CD4-positive, alpha-beta T cell treated with Interleukin-12 subunit alpha and Interleukin-12 subunit beta, for 1 hour (primary cell): Measurements from ENCODE around the gene ANKFY1.
"Not testable (repeated sequence)": the region's sequence is repeated elsewhere in the genome, so short reads cannot be mapped to it uniquely, and the experiment has no call there.

Source experiments
- DNase-seq: peaks from one replicate; pipeline ENCODE4 v3.0.0-alpha.2; 2020

ANKFY1 gene

DNA sequence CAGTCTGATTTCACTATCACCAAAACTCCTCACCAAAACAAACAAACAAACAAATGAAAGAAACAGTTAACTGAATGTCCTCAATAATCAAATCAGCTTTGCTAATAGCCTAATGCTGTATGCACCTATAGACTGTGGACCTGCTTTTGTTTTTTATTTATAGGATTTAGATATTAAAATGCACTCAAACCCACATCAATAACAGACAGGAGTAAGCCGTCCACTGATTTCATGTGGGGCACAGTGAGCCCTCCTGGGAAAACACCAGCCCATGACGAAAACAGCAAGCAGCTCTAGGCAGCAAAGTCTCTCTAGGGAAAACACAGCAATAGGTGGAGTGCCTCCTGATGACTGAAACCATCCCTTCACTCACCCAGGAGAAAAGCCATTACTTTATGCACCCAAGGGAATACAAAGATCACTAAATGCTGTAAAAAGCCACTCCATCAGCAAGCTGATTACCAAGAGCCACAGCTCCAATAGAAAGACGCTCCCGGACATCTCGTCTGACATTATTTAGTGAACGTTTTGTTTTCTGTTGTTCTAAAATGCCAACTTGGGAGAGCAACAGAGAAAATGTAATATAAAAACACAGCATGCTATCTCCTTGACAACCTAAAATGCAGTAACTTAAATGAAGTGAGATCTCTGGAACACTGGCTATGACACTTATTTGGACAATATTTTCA lies 47.8 kb downstream of the ANKFY1 start:
- DNase-seq = no peak

GRCh38 chr17:4214157-4214556 lies 49.6 kb downstream of the ANKFY1 start:
- no peak for DNase-seq

GRCh38 chr17:4209611-4210010 lies 54.2 kb downstream of the ANKFY1 start:
- DNase-seq = no peak

- DNase-seq = no peak
Observed at GRCh38 chr17:4208238-4208637, 55.5 kb downstream of the ANKFY1 start.

DNA sequence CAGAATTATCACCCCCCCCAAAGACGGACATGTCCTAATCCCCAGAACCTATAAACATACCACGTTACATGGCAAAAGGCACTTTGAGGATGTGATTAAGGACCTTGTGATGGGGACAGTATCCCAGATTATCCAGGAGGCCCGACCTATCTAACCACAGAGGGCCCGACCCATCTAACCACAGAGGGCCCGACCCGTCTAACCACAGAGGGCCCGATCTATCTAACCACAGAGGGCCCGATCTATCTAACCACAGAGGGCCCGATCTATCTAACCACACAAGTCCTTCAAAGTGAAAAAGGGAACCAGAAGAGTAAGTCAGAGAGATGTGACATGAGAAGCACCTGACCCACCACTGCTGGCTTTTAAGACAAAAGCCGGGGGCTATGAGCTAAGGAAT lies 56.8 kb downstream of the ANKFY1 start:
- DNase-seq = peak; percentile 12

DNA sequence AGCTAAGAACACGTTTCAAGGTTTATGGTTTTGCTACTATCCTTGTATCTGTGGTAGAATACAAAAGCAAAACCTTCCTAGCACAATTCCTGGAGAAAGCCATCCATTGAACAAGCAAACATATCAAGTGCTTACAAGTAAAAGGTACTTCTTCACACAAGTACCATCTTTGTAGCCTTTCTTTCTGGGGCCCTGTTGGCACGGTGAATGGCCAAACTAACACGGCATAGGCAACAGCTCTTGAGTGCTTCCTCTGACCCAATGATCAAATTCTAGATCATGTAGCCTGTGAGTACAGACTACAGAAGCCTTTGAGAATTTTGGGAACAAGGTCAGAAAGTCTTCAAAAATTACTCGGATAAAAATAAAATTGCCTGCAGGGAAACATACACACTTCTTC lies 57.9 kb downstream of the ANKFY1 start:
- DNase-seq = no peak

GRCh38 chr17:4204710-4205173 lies 59.0 kb downstream of the ANKFY1 start:
- no peak for DNase-seq

- no peak for DNase-seq
Observed at GRCh38 chr17:4204190-4204589, 59.6 kb downstream of the ANKFY1 start.

- DNase-seq = no peak
Observed at GRCh38 chr17:4201226-4201625, 62.6 kb downstream of the ANKFY1 start.

DNA sequence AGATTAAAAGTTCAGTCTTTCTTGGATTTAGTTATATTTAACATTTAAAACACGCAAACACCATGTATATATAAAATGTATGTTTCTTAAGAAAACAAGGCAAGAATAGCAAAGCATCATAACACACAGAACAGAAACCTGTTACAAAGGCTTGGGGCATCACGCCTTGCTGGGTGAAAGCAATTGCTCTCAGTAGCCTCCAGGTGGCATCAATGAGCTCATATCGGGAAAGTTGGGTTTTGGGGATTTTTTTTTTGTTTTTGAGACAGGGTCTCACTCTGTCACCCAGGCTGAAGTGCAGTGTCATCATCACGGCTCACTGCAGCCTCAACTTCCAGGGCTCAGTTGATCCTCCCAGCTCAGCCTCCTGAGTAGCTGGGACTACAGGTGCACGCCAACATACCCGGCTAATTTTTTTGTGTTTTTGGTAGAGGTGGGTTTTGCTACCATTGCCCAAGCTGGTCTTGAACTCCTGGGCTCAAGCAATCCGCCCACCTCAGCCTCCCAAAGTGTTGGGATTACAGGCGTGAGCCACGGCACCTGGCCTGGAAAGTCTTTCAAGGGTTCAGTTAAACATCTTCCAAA lies 63.9 kb downstream of the ANKFY1 start:
- peak; percentile 56 for DNase-seq

- no peak for DNase-seq
Observed at GRCh38 chr17:4198995-4199394, 64.8 kb downstream of the ANKFY1 start.

DNA sequence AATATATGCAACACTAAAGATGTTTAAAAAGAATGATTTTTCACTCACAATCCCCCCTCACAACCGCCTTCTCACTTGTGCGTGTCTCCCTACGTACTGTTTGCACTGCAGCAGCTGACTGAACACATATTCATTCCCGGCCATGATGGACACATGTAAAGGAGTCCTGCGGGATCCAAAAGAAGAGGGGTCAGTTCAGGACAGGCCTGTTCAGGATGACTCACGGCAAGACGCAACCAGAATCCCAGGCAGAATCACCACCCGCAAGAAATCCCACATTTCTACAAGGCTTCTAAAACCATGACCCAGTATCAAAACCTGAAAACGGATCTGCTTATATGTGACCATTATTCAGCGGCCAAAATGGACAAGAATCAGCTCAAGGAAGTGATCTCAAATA lies 68.5 kb downstream of the ANKFY1 start:
- no peak for DNase-seq

DNA sequence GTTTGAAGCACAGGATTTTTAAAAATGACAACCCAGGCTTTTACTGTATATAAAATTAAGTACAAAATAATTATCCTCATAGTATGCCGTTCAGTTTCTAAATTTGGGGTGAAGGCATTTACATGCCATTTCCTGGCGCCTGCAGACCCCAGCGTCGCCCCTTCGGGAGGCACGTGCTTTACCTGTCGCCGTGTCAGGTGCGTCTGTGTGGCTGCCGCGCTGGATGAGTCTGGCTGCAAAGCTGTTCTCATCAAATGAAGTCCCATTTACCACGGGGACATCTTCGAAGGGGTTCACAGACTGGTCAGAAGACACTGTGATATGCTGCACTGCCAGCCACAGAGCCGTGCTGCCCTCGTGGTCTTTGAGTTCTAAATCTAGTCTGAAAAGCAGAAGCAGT lies 69.0 kb downstream of the ANKFY1 start:
- no peak for DNase-seq

DNA sequence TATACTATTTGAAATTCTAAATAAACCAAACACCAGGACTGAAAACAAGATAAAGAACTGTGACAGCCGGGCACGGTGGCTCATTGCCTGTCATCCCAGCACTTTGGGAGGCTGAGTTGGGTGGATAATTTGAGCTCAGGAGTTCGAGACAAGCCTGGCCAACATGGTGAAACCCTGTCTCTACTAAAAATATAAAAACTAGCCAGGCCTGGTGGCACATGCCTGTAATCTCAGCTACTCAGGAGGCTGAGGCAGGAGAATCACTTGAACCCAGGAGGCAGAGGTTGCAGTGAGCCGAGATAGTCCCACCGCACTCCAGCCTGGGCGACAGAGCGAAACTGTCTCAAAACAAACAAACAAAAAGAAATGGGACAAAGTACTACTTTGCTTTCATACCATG lies 73.0 kb downstream of the ANKFY1 start:
- not testable (repeated sequence) for DNase-seq

DNA sequence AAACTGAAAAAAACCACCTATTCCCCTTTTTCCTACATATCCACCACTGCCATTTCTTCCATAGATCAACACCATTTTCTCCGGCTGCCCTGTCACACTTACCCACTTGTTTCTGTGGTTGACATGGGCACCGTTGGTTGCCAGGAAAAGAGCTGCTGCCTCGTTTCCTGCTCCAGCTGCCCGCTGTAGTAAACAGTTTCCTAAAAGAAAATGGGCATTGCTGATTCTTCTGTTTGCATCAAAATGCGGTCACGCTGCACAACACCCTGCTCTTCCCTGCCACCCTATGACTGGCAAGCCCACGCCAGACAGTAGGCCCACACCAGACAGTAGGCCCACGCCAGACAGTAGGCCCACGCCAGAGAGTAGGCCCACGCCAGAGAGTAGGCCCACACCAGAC lies 74.5 kb downstream of the ANKFY1 start:
- no peak for DNase-seq

DNA sequence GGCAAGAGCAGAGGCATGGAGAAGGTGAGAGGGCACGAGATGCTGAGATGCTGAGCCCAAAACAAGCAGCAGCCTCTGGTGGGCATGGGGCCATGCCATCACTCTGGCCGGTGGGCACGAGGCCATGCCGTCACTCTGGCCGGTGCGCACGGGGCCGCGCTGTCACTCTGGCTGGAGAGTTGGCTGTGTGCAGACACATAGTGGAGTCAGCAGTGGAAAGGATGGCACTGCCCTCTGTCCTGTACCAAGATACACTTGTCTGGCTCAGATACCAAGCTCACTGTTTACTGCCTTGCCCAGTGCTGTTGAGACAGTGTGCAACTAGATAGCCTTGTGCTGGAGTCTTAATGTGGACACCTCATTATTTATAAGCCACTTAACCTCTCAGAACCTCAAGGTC lies 75.7 kb downstream of the ANKFY1 start:
- DNase-seq = no peak

DNA sequence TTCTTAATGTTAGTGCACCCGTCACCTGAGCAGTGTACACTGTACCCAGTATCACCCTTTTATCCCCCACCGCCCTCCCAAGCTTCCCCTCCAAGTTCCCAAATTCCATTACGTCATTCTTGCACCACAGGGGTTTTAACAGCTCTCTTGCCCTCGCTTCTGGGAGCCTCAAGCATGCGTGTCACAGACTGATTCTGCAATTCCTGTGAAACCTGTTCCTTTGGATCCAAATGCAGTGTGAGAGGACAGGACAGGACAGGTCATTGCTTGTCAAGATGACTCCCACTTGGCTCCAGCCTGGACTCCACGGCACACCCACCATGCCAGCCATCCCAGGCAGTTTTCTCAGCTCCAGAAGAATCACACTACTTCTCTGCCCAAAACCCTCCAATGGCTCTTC lies 76.7 kb downstream of the ANKFY1 start:
- DNase-seq = no peak

GRCh38 chr17:4186357-4186881 lies 77.4 kb downstream of the ANKFY1 start:
- no peak for DNase-seq

DNA sequence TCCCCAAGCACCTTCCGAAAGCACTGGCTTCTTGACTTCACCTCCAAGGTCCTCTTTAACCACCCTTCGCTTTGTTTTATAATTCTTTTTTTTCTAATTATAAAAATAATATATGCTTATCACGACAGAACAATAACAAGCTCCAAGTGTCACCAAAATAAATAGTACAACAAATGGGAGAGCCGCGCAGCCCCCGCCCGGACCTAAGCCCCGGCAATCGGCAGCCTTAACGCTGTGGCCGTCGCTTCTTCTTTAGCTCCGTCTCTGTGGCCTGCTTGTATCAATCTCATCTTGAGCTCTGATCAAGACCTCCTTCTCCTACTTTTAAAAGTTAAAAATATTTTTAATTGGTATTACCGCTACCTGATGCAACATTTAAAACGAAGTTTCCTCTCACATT lies 78.1 kb downstream of the ANKFY1 start:
- no peak for DNase-seq

GRCh38 chr17:4184811-4185210 lies 79.0 kb downstream of the ANKFY1 start:
- no peak for DNase-seq

- DNase-seq = no peak
Observed at GRCh38 chr17:4182043-4182442, 81.7 kb downstream of the ANKFY1 start.

DNA sequence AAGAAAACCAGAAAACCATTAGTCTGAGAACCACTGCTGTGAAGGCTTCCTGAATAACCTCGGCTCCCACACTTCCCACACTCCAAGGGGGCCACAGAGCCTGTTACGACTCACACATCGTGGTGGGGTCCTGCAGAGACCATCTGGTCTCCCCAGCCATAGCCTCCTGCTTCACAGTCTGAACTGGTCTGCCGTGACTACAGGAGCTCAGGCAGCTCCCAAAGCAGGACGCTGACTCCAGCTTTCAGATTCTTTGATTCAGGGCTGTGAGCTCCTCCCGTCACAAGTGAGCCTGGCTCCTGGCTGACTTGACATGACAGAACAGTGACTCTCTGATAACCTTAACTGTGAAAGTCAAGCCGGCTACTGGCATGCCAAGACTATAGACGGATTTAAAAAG lies 83.0 kb downstream of the ANKFY1 start:
- DNase-seq = no peak

GRCh38 chr17:4179071-4179470 lies 84.7 kb downstream of the ANKFY1 start:
- no peak for DNase-seq

- no peak for DNase-seq
Observed at GRCh38 chr17:4178651-4179050, 85.1 kb downstream of the ANKFY1 start.

GRCh38 chr17:4177806-4178205 lies 86.0 kb downstream of the ANKFY1 start:
- no peak for DNase-seq
